ENCODE measurements around the gene KCNK16.

Gene KCNK16

DNA sequence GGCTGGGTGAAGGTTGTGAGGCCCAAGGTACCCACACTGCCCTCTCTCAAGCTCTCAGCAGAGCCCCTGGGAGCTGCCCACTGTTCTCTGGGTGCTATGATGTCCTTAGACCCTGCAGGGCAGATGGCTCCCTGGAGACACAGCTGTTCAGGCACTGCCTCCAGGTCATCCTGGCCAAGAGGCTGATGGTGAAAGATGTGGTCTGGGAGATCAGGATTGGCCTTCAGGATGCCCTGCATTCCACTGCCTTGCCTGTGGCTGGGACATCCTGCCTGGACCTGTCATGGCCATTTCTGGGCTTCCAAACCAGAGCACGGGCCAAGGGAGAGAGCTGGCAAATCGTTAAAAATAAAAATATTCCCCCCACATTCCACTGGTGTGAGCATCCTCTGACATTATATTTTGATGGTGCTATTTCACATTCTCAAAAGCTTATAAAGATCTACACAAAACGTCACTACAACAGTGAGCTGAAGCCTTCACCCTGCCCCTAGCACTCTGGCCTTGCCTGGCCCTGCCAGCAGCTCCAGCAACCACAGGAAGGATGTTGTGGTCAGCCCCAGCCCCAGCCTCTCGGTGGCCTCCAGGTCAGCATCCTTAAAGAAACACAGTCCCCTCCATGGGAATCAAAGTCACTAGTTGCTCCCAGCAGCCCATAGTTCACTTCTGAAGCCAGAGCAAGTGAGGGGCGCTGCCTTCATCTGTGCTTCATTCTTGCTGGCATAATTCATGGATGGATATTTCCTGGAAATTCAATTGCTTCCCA, 13.5 kb upstream of the KCNK16 start:
- H3K4me2 ChIP-seq: no peak overlapping the region
- H4K20me1 ChIP-seq (ENCODE audit: insufficient read depth): no peaks in the 10 kb centered on the region
- no peaks in the 10 kb centered on the region for H3K4me1 ChIP-seq (ENCODE audit: low read depth, poor library complexity, severe bottlenecking)
- TF ChIP-seq, protein P1, sequence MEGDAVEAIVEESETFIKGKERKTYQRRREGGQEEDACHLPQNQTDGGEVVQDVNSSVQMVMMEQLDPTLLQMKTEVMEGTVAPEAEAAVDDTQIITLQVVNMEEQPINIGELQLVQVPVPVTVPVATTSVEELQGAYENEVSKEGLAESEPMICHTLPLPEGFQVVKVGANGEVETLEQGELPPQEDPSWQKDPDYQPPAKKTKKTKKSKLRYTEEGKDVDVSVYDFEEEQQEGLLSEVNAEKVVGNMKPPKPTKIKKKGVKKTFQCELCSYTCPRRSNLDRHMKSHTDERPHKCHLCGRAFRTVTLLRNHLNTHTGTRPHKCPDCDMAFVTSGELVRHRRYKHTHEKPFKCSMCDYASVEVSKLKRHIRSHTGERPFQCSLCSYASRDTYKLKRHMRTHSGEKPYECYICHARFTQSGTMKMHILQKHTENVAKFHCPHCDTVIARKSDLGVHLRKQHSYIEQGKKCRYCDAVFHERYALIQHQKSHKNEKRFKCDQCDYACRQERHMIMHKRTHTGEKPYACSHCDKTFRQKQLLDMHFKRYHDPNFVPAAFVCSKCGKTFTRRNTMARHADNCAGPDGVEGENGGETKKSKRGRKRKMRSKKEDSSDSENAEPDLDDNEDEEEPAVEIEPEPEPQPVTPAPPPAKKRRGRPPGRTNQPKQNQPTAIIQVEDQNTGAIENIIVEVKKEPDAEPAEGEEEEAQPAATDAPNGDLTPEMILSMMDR (conservative IDR thresholded peaks at IDR 0.05; ENCODE audit: low read depth, low read length): no peak
- H2AFZ ChIP-seq (ENCODE audit: low read depth): no peak overlapping the region
- no peaks in the 10 kb centered on the region for H3K36me3 ChIP-seq (ENCODE audit: insufficient read depth)
- no peaks in the 10 kb centered on the region for H3K27me3 ChIP-seq (ENCODE audit: insufficient read depth, low read depth)
- H3K4me3 ChIP-seq (IDR thresholded peaks at IDR 0.05; ENCODE audit: insufficient read depth, low read depth, low read length): no peak overlapping the region
- H3K79me2 ChIP-seq (ENCODE audit: insufficient read depth, low read depth): no peaks in the 10 kb centered on the region
- no peak overlapping the region for H3K27ac ChIP-seq
- no peak overlapping the region for H3K9ac ChIP-seq

DNA sequence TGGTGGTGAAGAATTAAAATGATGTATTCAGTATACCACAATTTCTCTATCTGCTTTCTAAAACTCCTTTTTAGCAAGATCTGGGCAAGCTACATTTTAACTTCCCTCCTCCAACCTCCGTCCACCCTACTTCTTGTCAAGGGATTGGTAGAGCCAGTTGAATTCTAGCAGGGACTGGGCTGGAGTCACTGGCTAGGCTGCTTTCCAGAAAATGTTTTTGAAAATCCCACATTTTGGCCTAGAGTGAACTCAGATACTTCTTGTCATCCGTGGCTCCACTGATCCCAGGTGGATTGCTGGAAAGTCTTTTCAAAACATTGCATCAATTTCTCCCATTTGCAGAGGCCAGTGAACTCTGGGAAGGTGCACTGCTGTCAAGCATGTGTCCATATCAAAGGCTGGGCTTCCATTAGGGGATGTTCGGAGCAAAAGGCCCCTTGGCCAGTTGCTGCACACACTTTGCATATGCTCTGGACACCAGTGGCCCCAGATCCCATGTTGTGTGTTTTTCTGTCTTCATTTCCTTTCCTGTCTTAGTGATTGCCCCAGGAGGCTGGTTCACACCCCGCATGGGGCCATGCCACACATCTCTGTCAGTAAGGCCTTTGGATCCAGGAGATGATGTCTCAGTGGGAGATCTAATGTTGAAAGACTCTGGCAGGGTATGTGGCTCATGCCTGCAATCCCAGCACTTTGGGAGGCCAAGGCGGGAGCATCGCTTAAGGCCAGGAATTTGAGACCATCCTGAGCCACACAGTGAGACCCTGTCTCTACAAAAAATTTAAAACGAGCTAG, 11.3 kb upstream of the KCNK16 start:
- H2AFZ ChIP-seq (ENCODE audit: low read depth): no peak overlapping the region
- H3K79me2 ChIP-seq (ENCODE audit: insufficient read depth, low read depth): no peaks in the 10 kb centered on the region
- no peaks in the 10 kb centered on the region for H3K36me3 ChIP-seq (ENCODE audit: insufficient read depth)
- H3K27me3 ChIP-seq (ENCODE audit: insufficient read depth, low read depth): no peaks in the 10 kb centered on the region
- H3K9ac ChIP-seq: no peak overlapping the region
- H3K4me3 ChIP-seq (IDR thresholded peaks at IDR 0.05; ENCODE audit: insufficient read depth, low read depth, low read length): no peak overlapping the region
- H3K4me1 ChIP-seq (ENCODE audit: low read depth, poor library complexity, severe bottlenecking): no peaks in the 10 kb centered on the region
- H4K20me1 ChIP-seq (ENCODE audit: insufficient read depth): no peaks in the 10 kb centered on the region
- TF ChIP-seq, protein P1 (conservative IDR thresholded peaks at IDR 0.05; ENCODE audit: low read depth, low read length): no peak
- no peak overlapping the region for H3K4me2 ChIP-seq
- no peak overlapping the region for H3K27ac ChIP-seq

- Histone ChIP-seq H3K27ac (no peak overlapping the region), H3K4me3 (IDR thresholded peaks at IDR 0.05; ENCODE audit: insufficient read depth, low read depth, low read length) (no peak overlapping the region), H3K79me2 (ENCODE audit: insufficient read depth, low read depth) (no peaks in the 10 kb centered on the region), H2AFZ (ENCODE audit: low read depth) (no peak overlapping the region), H3K4me1 (ENCODE audit: low read depth, poor library complexity, severe bottlenecking) (no peaks in the 10 kb centered on the region), H3K9ac (no peak overlapping the region), H3K36me3 (ENCODE audit: insufficient read depth) (no peaks in the 10 kb centered on the region), H3K27me3 (ENCODE audit: insufficient read depth, low read depth) (no peaks in the 10 kb centered on the region), H3K4me2 (no peak overlapping the region), H4K20me1 (ENCODE audit: insufficient read depth) (no peaks in the 10 kb centered on the region)
- TF ChIP-seq, protein P1 (conservative IDR thresholded peaks at IDR 0.05; ENCODE audit: low read depth, low read length): no peak
Measured at GRCh38 chr6:39330476-39330875, 8.0 kb upstream of the KCNK16 start.

DNA sequence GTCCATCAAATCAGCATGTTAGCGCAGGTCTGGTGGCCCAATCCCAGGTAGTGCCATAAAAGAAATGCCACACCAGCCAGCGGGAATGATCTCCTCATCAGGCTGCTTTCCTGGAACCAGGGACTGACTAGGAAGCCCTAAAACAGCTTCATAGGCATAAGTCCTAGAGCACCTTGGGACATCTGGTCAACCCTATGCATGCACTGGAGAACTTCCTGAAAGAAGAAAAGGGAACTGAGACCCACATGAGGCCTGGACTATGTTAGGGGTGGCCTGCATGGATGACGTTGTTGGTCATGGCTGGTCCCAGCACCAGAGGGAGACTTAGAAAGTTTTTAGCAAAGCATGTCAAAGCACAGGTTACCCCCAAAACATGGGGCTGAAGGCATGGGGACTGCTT, 7.6 kb upstream of the KCNK16 start:
- H3K4me2 ChIP-seq: no peak overlapping the region

More for the DNA sequence above, 7.6 kb upstream of the KCNK16 start:
- Histone ChIP-seq H3K36me3 (ENCODE audit: insufficient read depth) (no peaks in the 10 kb centered on the region), H3K9ac (no peak overlapping the region), H4K20me1 (ENCODE audit: insufficient read depth) (no peaks in the 10 kb centered on the region), H3K79me2 (ENCODE audit: insufficient read depth, low read depth) (no peaks in the 10 kb centered on the region), H3K27me3 (ENCODE audit: insufficient read depth, low read depth) (no peaks in the 10 kb centered on the region), H2AFZ (ENCODE audit: low read depth) (no peak overlapping the region), H3K4me1 (ENCODE audit: low read depth, poor library complexity, severe bottlenecking) (no peaks in the 10 kb centered on the region), H3K27ac (no peak overlapping the region), H3K4me3 (IDR thresholded peaks at IDR 0.05; ENCODE audit: insufficient read depth, low read depth, low read length) (no peak overlapping the region)
- TF ChIP-seq, protein P1 (conservative IDR thresholded peaks at IDR 0.05; ENCODE audit: low read depth, low read length): no peak

All from KMS-11 (cell line).